ENCODE measurements around the gene RNF223.

The RNF223 gene

GRCh38 chr1:1024771-1025699 is 49.1 kb downstream of the RNF223 start:
- H3F3A ChIP-seq (ENCODE audit: insufficient read depth, low read length): no peaks in the 10 kb centered on the region
- no peak overlapping the region for H2AFZ ChIP-seq (ENCODE audit: low read length)
- H3K27ac ChIP-seq (ENCODE audit: low read depth, low read length, poor library complexity, severe bottlenecking): no peak overlapping the region
- H3K9ac ChIP-seq (ENCODE audit: low read length): no peak overlapping the region
- H3K36me3 ChIP-seq (ENCODE audit: insufficient read depth, low read length): no peaks in the 10 kb centered on the region
- H3K4me3 ChIP-seq (ENCODE audit: low read depth, low read length, poor library complexity, severe bottlenecking): no peak overlapping the region
- peaks cover 21% of the 10 kb centered on the region for H3K27me3 ChIP-seq (ENCODE audit: insufficient read depth, low read length)
- no peaks in the 10 kb centered on the region for H3K9me3 ChIP-seq (ENCODE audit: low read length)
- H3K9me2 ChIP-seq (ENCODE audit: low read depth, low read length): no peaks in the 10 kb centered on the region
- H4K20me1 ChIP-seq (ENCODE audit: insufficient read depth, low read length): no peaks in the 10 kb centered on the region
- no peak overlapping the region for H3K4me2 ChIP-seq (ENCODE audit: low read length)
- TF ChIP-seq EZH2 (IDR thresholded peaks at IDR 0.05; ENCODE audit: borderline replicate concordance, low read length): no peak
- no peak for TF ChIP-seq CTCF (IDR thresholded peaks at IDR 0.05; ENCODE audit: low read length)
- H3K4me1 ChIP-seq (ENCODE audit: insufficient read depth, low read length, severe bottlenecking): peaks cover 4% of the 10 kb centered on the region
- no peaks in the 10 kb centered on the region for H3K79me2 ChIP-seq (ENCODE audit: insufficient read depth, low read length)

GRCh38 chr1:1024149-1024770 is 49.8 kb downstream of the RNF223 start:
- no peaks in the 10 kb centered on the region for H3K9me3 ChIP-seq (ENCODE audit: low read length)
- H3K9me2 ChIP-seq (ENCODE audit: low read depth, low read length): no peaks in the 10 kb centered on the region
- no peaks in the 10 kb centered on the region for H3F3A ChIP-seq (ENCODE audit: insufficient read depth, low read length)
- peaks cover 4% of the 10 kb centered on the region for H3K4me1 ChIP-seq (ENCODE audit: insufficient read depth, low read length, severe bottlenecking)
- no peak overlapping the region for H3K4me3 ChIP-seq (ENCODE audit: low read depth, low read length, poor library complexity, severe bottlenecking)
- H3K9ac ChIP-seq (ENCODE audit: low read length): no peak overlapping the region
- TF ChIP-seq CTCF (IDR thresholded peaks at IDR 0.05; ENCODE audit: low read length) (no peak), EZH2 (IDR thresholded peaks at IDR 0.05; ENCODE audit: borderline replicate concordance, low read length) (no peak)
- no peak overlapping the region for H2AFZ ChIP-seq (ENCODE audit: low read length)
- peaks cover 21% of the 10 kb centered on the region for H3K27me3 ChIP-seq (ENCODE audit: insufficient read depth, low read length)
- H4K20me1 ChIP-seq (ENCODE audit: insufficient read depth, low read length): no peaks in the 10 kb centered on the region
- no peak overlapping the region for H3K4me2 ChIP-seq (ENCODE audit: low read length)
- no peak overlapping the region for H3K27ac ChIP-seq (ENCODE audit: low read depth, low read length, poor library complexity, severe bottlenecking)
- no peaks in the 10 kb centered on the region for H3K79me2 ChIP-seq (ENCODE audit: insufficient read depth, low read length)
- H3K36me3 ChIP-seq (ENCODE audit: insufficient read depth, low read length): no peaks in the 10 kb centered on the region

- H3K27me3 ChIP-seq (ENCODE audit: insufficient read depth, low read length): peaks cover 21% of the 10 kb centered on the region
- H3K4me3 ChIP-seq (ENCODE audit: low read depth, low read length, poor library complexity, severe bottlenecking): no peak overlapping the region
- no peaks in the 10 kb centered on the region for H3K36me3 ChIP-seq (ENCODE audit: insufficient read depth, low read length)
- TF ChIP-seq CTCF (IDR thresholded peaks at IDR 0.05; ENCODE audit: low read length) (no peak), EZH2 (IDR thresholded peaks at IDR 0.05; ENCODE audit: borderline replicate concordance, low read length) (no peak)
- no peaks in the 10 kb centered on the region for H3K79me2 ChIP-seq (ENCODE audit: insufficient read depth, low read length)
- H3F3A ChIP-seq (ENCODE audit: insufficient read depth, low read length): no peaks in the 10 kb centered on the region
- no peaks in the 10 kb centered on the region for H4K20me1 ChIP-seq (ENCODE audit: insufficient read depth, low read length)
- no peak overlapping the region for H3K9ac ChIP-seq (ENCODE audit: low read length)
- peaks cover 4% of the 10 kb centered on the region for H3K4me1 ChIP-seq (ENCODE audit: insufficient read depth, low read length, severe bottlenecking)
- no peaks in the 10 kb centered on the region for H3K9me3 ChIP-seq (ENCODE audit: low read length)
- H2AFZ ChIP-seq (ENCODE audit: low read length): no peak overlapping the region
- no peak overlapping the region for H3K27ac ChIP-seq (ENCODE audit: low read depth, low read length, poor library complexity, severe bottlenecking)
- H3K4me2 ChIP-seq (ENCODE audit: low read length): no peak overlapping the region
- H3K9me2 ChIP-seq (ENCODE audit: low read depth, low read length): no peaks in the 10 kb centered on the region
These were observed 50.4 kb downstream of the RNF223 start for GRCh38 chr1:1023700-1024099.

Measured in OCI-LY1 (cell line).